Mammary epithelial cell (primary cell): ENCODE measurements around the gene DIS3L2.
"Not testable (repeated sequence)": the region's sequence is repeated elsewhere in the genome, so short reads cannot be mapped to it uniquely, and the experiment has no call there.

Experiments
- EZH2 ChIP-seq: IDR thresholded peaks from 2 replicates; pipeline ENCODE4 v1.6.1; 2012; ENCODE audit warnings: low read length, inconsistent platforms, borderline replicate concordance
- TF ChIP-seq, protein P1 (sequence below), 2 donors: IDR thresholded peaks in 1 of 2; conservative IDR thresholded peaks in 1 of 2; 2 replicates each; pipeline ENCODE4 v1.5.1; 2011 to 2012; ENCODE audit warnings: inconsistent platforms in 2 of 2, low read length in 2 of 2, mild to moderate bottlenecking in 2 of 2, control low read depth in 1 of 2, low read depth in 1 of 2; ENCODE audit not compliant: insufficient read depth in 1 of 2; ENCODE audit errors: extremely low read depth in 1 of 2

DNA sequence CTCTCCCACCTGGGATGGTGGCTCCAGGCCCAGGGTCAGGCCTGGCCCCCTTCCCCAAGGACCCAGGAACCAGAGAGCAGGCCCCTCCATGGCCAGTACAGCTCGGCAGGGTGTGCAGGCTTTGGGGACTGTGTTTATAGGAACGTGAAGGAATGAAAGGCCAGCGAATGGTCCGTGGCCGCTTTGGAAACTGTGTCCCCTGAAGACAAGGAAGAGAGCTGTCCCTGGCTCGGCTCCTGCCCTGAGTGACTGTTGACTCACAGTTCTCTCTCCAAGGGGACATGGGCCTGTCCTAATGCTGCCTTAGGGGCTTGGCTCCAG, 373.3 kb downstream of the DIS3L2 start:
- not testable (repeated sequence) for TF ChIP-seq EZH2
- TF ChIP-seq, protein P1, sequence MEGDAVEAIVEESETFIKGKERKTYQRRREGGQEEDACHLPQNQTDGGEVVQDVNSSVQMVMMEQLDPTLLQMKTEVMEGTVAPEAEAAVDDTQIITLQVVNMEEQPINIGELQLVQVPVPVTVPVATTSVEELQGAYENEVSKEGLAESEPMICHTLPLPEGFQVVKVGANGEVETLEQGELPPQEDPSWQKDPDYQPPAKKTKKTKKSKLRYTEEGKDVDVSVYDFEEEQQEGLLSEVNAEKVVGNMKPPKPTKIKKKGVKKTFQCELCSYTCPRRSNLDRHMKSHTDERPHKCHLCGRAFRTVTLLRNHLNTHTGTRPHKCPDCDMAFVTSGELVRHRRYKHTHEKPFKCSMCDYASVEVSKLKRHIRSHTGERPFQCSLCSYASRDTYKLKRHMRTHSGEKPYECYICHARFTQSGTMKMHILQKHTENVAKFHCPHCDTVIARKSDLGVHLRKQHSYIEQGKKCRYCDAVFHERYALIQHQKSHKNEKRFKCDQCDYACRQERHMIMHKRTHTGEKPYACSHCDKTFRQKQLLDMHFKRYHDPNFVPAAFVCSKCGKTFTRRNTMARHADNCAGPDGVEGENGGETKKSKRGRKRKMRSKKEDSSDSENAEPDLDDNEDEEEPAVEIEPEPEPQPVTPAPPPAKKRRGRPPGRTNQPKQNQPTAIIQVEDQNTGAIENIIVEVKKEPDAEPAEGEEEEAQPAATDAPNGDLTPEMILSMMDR (conservative IDR thresholded peaks at IDR 0.05 in 1 of 2, IDR thresholded peaks at IDR 0.05 in 1 of 2; ENCODE audit: extremely low read depth in 1 of 2, insufficient read depth in 1 of 2, low read depth in 1 of 2, low read length in 2 of 2), result not testable (repeated sequence)
